ENCODE measurements around the gene LIN37.

DNA sequence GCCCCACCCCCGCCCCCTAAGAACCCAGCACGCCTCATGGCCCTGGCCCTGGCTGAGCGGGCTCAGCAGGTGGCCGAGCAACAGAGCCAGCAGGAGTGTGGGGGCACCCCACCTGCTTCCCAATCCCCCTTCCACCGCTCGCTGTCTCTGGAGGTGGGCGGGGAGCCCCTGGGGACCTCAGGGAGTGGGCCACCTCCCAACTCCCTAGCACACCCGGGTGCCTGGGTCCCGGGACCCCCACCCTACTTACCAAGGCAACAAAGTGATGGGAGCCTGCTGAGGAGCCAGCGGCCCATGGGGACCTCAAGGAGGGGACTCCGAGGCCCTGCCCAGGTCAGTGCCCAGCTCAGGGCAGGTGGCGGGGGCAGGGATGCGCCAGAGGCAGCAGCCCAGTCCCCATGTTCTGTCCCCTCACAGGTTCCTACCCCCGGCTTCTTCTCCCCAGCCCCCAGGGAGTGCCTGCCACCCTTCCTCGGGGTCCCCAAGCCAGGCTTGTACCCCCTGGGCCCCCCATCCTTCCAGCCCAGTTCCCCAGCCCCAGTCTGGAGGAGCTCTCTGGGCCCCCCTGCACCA is 38.9 kb downstream of the LIN37 start:
- TF ChIP-seq POLR2A (IDR thresholded peaks at IDR 0.05) = no peak
- TF ChIP-seq, protein P1, sequence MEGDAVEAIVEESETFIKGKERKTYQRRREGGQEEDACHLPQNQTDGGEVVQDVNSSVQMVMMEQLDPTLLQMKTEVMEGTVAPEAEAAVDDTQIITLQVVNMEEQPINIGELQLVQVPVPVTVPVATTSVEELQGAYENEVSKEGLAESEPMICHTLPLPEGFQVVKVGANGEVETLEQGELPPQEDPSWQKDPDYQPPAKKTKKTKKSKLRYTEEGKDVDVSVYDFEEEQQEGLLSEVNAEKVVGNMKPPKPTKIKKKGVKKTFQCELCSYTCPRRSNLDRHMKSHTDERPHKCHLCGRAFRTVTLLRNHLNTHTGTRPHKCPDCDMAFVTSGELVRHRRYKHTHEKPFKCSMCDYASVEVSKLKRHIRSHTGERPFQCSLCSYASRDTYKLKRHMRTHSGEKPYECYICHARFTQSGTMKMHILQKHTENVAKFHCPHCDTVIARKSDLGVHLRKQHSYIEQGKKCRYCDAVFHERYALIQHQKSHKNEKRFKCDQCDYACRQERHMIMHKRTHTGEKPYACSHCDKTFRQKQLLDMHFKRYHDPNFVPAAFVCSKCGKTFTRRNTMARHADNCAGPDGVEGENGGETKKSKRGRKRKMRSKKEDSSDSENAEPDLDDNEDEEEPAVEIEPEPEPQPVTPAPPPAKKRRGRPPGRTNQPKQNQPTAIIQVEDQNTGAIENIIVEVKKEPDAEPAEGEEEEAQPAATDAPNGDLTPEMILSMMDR (IDR thresholded peaks at IDR 0.05) = no peak
